Activated CD8-positive, alpha-beta memory T cell treated with anti-CD3 and anti-CD28 coated beads, Interleukin-2, amount 50 U/mL, for 4 hours (primary cell): ENCODE data around the gene EME1.

Experiments used
- DNase-seq: peaks from one replicate; pipeline ENCODE4 v3.0.0-alpha.2; 2020

The EME1 gene

GRCh38 chr17:50348522-50349242, 24.3 kb upstream of the EME1 start:
- DNase-seq, result no peak

- DNase-seq, result no peak
Observed at GRCh38 chr17:50349243-50349600, 23.8 kb upstream of the EME1 start.

- DNase-seq, result no peak
Observed at GRCh38 chr17:50350733-50351132, 22.3 kb upstream of the EME1 start.

GRCh38 chr17:50352072-50352692, 20.8 kb upstream of the EME1 start:
- DNase-seq, result no peak

- no peak for DNase-seq
Observed at GRCh38 chr17:50352693-50353599, 20.1 kb upstream of the EME1 start.

- no peak for DNase-seq
Observed at GRCh38 chr17:50353600-50354195, 19.3 kb upstream of the EME1 start.

- DNase-seq, result no peak
Observed at GRCh38 chr17:50354198-50354597, 18.8 kb upstream of the EME1 start.

GRCh38 chr17:50354776-50355175, 18.3 kb upstream of the EME1 start:
- no peak for DNase-seq

- DNase-seq, result no peak
Observed at GRCh38 chr17:50355336-50355700, 17.7 kb upstream of the EME1 start.

- DNase-seq, result no peak
Observed at GRCh38 chr17:50355701-50356341, 17.2 kb upstream of the EME1 start.

GRCh38 chr17:50356418-50356817, 16.6 kb upstream of the EME1 start:
- no peak for DNase-seq

GRCh38 chr17:50356892-50357510, 16.0 kb upstream of the EME1 start:
- no peak for DNase-seq

GRCh38 chr17:50358177-50358576, 14.9 kb upstream of the EME1 start:
- DNase-seq, result no peak

- DNase-seq, result no peak
Observed at GRCh38 chr17:50359005-50359699, 13.9 kb upstream of the EME1 start.

GRCh38 chr17:50359998-50360461, 13.0 kb upstream of the EME1 start:
- DNase-seq, result no peak

GRCh38 chr17:50360486-50361115, 12.4 kb upstream of the EME1 start:
- DNase-seq, result no peak

GRCh38 chr17:50361561-50362480, 11.2 kb upstream of the EME1 start:
- peak; percentile 53 for DNase-seq

GRCh38 chr17:50362661-50363060, 10.4 kb upstream of the EME1 start:
- no peak for DNase-seq

- DNase-seq, result no peak
Observed at GRCh38 chr17:50363217-50364060, 9.6 kb upstream of the EME1 start.
